Testis (tissue), 2 donors: ENCODE results near the gene ARHGAP27.

Experiments used
- POLR2A ChIP-seq: fragments of 450-650 bp; IDR thresholded peaks from one replicate; pipeline ENCODE4 v1.6.1; 2017; ENCODE audit warnings: antibody characterized with exemption, mild to moderate bottlenecking, moderate library complexity
- TF ChIP-seq, protein P1 (sequence below), 3 experiments: fragments of 450-650 bp in 2 of 3; fragments of 200-600 bp in 1 of 3; sonication (generic) in 1 of 3; IDR thresholded peaks; one replicate each; pipeline ENCODE4 v1.5.1; 2016 to 2019; ENCODE audit warnings: antibody characterized with exemption in 3 of 3, mild to moderate bottlenecking in 2 of 3, moderate library complexity in 1 of 3

- TF ChIP-seq, protein P1, sequence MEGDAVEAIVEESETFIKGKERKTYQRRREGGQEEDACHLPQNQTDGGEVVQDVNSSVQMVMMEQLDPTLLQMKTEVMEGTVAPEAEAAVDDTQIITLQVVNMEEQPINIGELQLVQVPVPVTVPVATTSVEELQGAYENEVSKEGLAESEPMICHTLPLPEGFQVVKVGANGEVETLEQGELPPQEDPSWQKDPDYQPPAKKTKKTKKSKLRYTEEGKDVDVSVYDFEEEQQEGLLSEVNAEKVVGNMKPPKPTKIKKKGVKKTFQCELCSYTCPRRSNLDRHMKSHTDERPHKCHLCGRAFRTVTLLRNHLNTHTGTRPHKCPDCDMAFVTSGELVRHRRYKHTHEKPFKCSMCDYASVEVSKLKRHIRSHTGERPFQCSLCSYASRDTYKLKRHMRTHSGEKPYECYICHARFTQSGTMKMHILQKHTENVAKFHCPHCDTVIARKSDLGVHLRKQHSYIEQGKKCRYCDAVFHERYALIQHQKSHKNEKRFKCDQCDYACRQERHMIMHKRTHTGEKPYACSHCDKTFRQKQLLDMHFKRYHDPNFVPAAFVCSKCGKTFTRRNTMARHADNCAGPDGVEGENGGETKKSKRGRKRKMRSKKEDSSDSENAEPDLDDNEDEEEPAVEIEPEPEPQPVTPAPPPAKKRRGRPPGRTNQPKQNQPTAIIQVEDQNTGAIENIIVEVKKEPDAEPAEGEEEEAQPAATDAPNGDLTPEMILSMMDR (IDR thresholded peaks at IDR 0.05), result no peak
- no peak for TF ChIP-seq POLR2A
Observed at GRCh38 chr17:45440161-45440778, 7.6 kb upstream of the ARHGAP27 start.
